Activated B cell treated with CpG ODN at 0.5 μM for 24 hours (primary cell): ENCODE data around the gene SDK2. TPM values are rescaled to one million over a fixed set of nuclear protein-coding genes. Genes with fewer than 3 reads are reported as not detected.

ENCODE experiments used
- ATAC-seq: fragments of 200-7000 bp; cut with Tn5 transposase; one replicate; pipeline ENCODE4 v1.10.0; 2021; ENCODE audit warnings: low read depth, mild to moderate bottlenecking, moderate library complexity
- CTCF ChIA-PET: fragments of 350-600 bp; sonication (Branson Sonifier 250); formaldehyde crosslinking; loops from one replicate; lab custom pipeline; 2021; ENCODE audit warnings: antibody characterized with exemption; lab: Charles Lee
- POLR2A ChIA-PET: fragments of 350-600 bp; sonication (Branson Sonifier 250); formaldehyde crosslinking; loops from one replicate; lab custom pipeline; 2021; ENCODE audit warnings: antibody characterized with exemption; lab: Charles Lee
- DNase-seq: peaks from one replicate; pipeline ENCODE4 v3.0.0; 2022
- H3K27ac Mint-ChIP-seq: one replicate; pipeline ENCODE4 v1.8.0; 2020; ENCODE audit warnings: mixed read lengths
- H3K27me3 Mint-ChIP-seq: one replicate; pipeline ENCODE4 v1.8.0; 2021; ENCODE audit warnings: mixed read lengths
- H3K36me3 Mint-ChIP-seq: one replicate; pipeline ENCODE4 v1.8.0; 2021; ENCODE audit warnings: low read depth, mixed read lengths
- H3K4me1 Mint-ChIP-seq: one replicate; pipeline ENCODE4 v1.8.0; 2021; ENCODE audit warnings: mixed read lengths
- H3K4me3 Mint-ChIP-seq: one replicate; pipeline ENCODE4 v1.8.0; 2020; ENCODE audit warnings: mild to moderate bottlenecking, mixed read lengths
- H3K9me3 Mint-ChIP-seq: one replicate; pipeline ENCODE4 v1.8.0; 2020; ENCODE audit warnings: mixed read lengths
- intact Hi-C: fragments of 100-400 bp; cut with micrococcal nuclease; formaldehyde crosslinking; loops from one replicate; pipeline ENCODE4 v1.15.1; 2024
- total RNA-seq: library from RNA; stranded (reverse); gene quantifications from 2 replicates; pipeline ENCODE4 v1.2.3, GENCODE V29; 2022
- TF ChIP-seq, protein P1 (sequence below): fragments of 200-600 bp; IDR thresholded peaks from one replicate; pipeline ENCODE4 v1.8.0; 2022; ENCODE audit warnings: antibody characterized with exemption, mild to moderate bottlenecking

SDK2 gene
- total RNA-seq, 1 donor from 2014 or later = 2.5 TPM

DNA sequence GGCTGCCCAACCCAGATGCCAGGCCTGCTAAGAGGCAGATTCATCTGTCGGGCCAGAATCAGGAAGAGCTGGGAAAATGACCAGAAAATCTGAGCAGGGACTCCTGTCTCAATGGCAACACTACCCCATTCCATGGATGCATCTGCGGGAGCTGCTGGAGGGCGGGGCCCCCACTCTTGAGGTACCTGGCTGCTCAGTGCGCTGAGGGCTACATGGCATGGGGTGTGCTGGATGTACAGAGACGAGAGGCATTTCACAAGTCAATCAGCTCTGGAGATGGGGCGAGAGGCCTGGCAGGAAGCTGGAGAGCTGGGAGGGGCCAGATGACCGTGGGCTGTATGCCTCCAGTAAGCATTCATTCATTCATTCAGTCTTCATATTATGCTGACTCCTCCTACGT is 6.4 kb downstream of the SDK2 start:
- Mint-ChIP-seq H3K4me3 (no peak overlapping the region), H3K36me3 (peaks cover 2% of the 10 kb centered on the region), H3K27ac (no peak overlapping the region), H3K4me1 (peaks cover 17% of the 10 kb centered on the region), H3K9me3 (no peaks in the 10 kb centered on the region), H3K27me3 (no peaks in the 10 kb centered on the region)
- TF ChIP-seq, protein P1, sequence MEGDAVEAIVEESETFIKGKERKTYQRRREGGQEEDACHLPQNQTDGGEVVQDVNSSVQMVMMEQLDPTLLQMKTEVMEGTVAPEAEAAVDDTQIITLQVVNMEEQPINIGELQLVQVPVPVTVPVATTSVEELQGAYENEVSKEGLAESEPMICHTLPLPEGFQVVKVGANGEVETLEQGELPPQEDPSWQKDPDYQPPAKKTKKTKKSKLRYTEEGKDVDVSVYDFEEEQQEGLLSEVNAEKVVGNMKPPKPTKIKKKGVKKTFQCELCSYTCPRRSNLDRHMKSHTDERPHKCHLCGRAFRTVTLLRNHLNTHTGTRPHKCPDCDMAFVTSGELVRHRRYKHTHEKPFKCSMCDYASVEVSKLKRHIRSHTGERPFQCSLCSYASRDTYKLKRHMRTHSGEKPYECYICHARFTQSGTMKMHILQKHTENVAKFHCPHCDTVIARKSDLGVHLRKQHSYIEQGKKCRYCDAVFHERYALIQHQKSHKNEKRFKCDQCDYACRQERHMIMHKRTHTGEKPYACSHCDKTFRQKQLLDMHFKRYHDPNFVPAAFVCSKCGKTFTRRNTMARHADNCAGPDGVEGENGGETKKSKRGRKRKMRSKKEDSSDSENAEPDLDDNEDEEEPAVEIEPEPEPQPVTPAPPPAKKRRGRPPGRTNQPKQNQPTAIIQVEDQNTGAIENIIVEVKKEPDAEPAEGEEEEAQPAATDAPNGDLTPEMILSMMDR = no peak
- ChIA-PET POLR2A (no interaction called here), CTCF (interaction anchor here (1.2 to 1.3 kb wide), 2 partner anchors 8 to 10 kb away, joined by 3 to 4 read pairs; no protein-coding TSS in a partner anchor)
- DNase-seq = no peak
- intact Hi-C loops = no loop called here
- no peak for ATAC-seq

DNA sequence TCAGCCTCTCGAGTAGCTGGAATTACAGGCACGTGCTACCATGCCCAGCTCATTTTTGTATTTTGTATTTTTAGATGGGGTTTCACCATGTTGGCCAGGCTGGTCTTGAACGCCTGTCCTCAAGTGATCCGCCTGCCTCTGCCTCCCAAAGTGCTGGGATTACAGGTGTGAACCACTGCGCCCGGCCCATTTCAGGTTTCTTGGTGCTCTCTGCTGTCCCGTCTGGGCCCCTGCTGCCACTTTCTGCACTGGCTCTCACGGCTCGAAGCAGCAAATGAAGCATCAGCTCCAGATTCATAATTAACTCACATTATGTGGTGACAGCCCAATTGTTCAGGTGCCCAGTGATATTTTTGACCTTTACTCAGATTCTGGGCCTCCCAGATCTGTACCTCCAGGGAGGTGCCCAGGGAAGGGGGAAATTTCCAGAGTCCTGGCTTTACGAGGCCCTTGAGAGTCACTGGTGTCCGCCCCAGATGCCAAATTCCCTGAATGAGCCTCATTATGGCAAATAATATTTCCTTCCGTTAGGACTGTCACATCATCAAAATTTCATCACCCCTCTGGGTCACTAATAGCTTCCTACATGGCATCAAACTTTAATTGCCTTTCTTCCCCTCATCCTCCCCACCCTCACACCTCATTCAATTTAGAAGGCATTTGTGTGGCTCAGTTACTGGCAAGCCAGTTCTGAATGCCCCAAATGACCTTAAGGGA is 9.0 kb downstream of the SDK2 start:
- DNase-seq (no peak), ATAC-seq (no peak)
- H3K4me1 Mint-ChIP-seq = peaks cover 2% of the 10 kb centered on the region
- H3K27me3 Mint-ChIP-seq = no peaks in the 10 kb centered on the region
- CTCF ChIA-PET = interaction anchor here (1.3 kb wide), 1 partner anchor 206 kb away, joined by 3 read pairs; no protein-coding TSS in a partner anchor
- H3K27ac Mint-ChIP-seq = no peak overlapping the region
- no peak overlapping the region for H3K4me3 Mint-ChIP-seq
- intact Hi-C loops = no loop called here
- H3K9me3 Mint-ChIP-seq = no peaks in the 10 kb centered on the region
- POLR2A ChIA-PET = no interaction called here
- TF ChIP-seq, protein P1 = no peak
- H3K36me3 Mint-ChIP-seq = peaks cover 2% of the 10 kb centered on the region

DNA sequence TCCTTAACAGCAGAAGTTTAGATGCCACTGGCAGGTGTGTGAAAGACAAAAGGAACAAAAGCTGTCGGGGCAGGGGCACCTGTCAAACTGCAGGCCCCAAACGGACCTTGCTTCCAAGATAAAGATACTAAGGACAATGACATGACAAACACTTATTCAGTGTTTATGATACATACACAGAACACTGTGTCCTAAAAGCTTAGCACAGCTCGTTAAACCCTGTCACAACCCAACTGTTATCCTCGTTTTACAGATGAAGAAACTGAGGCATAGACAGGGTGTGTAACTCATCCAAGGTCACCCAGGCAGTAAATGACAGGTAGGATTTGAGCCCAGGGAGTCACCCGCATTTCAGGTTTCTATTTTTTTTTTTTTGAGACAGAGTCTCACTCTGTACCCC is 9.6 kb downstream of the SDK2 start:
- ChIA-PET CTCF (no interaction called here), POLR2A (no interaction called here)
- H3K36me3 Mint-ChIP-seq = peaks cover 2% of the 10 kb centered on the region
- H3K4me1 Mint-ChIP-seq = peaks cover 2% of the 10 kb centered on the region
- no peak overlapping the region for H3K27ac Mint-ChIP-seq
- no peak overlapping the region for H3K4me3 Mint-ChIP-seq
- no peaks in the 10 kb centered on the region for H3K27me3 Mint-ChIP-seq
- no peaks in the 10 kb centered on the region for H3K9me3 Mint-ChIP-seq
- ATAC-seq = no peak
- intact Hi-C loops = no loop called here
- TF ChIP-seq, protein P1 = no peak
- DNase-seq = no peak

DNA sequence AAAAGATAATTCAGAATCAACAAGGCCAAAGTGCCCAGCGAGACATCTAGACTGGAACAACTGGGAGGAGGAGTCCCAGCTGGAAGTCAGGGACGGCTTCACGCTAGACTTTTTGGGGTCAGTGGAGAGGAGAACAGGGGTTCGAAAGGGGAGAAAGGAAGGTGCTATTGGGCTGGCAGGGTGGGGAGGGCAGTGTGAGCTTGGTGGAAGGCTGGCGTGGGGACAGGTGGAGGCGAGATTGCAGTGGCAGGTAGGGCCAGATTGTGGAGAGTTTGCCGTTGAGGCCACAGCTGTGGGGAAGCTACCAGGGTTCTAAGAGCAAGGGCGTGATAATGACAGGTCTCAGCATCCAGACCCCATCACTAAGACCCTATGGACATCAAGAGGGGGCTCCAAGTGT is 10.5 kb downstream of the SDK2 start:
- Mint-ChIP-seq H3K4me1 (peaks cover 2% of the 10 kb centered on the region), H3K36me3 (peaks cover 2% of the 10 kb centered on the region), H3K27ac (no peak overlapping the region), H3K9me3 (no peaks in the 10 kb centered on the region), H3K27me3 (no peaks in the 10 kb centered on the region), H3K4me3 (no peak overlapping the region)
- TF ChIP-seq, protein P1 = no peak
- POLR2A ChIA-PET = no interaction called here
- ATAC-seq (no peak), DNase-seq (no peak)
- CTCF ChIA-PET = no interaction called here
- intact Hi-C loops = no loop called here

DNA sequence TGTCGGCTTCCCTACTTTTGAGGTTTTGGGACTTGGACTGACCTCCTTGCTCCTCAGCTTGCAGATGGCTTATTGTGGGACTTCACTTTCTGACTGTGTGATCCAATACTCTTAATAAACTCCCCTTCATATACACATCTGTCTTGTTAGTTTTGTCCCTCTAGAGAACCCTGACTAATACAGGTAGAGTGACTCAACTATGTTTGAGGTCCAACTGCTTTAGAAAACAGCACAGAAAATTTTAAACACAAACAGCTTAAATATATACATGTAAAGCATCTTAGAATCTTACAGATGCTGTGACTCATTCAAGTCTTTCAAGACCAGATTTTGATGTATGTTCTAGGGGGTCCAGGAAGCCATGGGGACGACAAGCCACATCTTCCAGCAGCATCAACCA is 11.7 kb downstream of the SDK2 start:
- Mint-ChIP-seq H3K27me3 (no peaks in the 10 kb centered on the region), H3K9me3 (no peaks in the 10 kb centered on the region), H3K27ac (no peak overlapping the region), H3K4me3 (no peak overlapping the region), H3K4me1 (no peaks in the 10 kb centered on the region), H3K36me3 (peaks cover under 1% of the 10 kb centered on the region)
- DNase-seq (no peak), ATAC-seq (no peak)
- POLR2A ChIA-PET = no interaction called here
- intact Hi-C loops = no loop called here
- CTCF ChIA-PET = no interaction called here
- TF ChIP-seq, protein P1 = no peak
